Astrocyte (in vitro differentiated cells and primary cell): ENCODE measurements around the gene CDH24. TPM values are rescaled to one million over a fixed set of nuclear protein-coding genes. Genes with fewer than 3 reads are reported as not detected.

ENCODE experiments used
- DNase-seq: peaks from one replicate; pipeline ENCODE4 v3.0.0-alpha.2; 2010; ENCODE audit warnings: low read depth
- FAIRE-seq: peaks from 2 replicates; lab custom pipeline; 2011; peaks lifted over from hg19 to GRCh38; lab: Jason Lieb, UNC
- H2AFZ ChIP-seq: 2 replicates; pipeline ENCODE4 v1.6.0; 2012; ENCODE audit warnings: low read depth, low read length, inconsistent platforms
- H3K27ac ChIP-seq: 2 replicates; pipeline ENCODE4 v1.5.1; 2011; ENCODE audit warnings: low read depth, low read length, inconsistent platforms
- H3K27me3 ChIP-seq: 2 replicates; pipeline ENCODE4 v1.6.0; 2011; ENCODE audit warnings: low read length, inconsistent platforms; ENCODE audit not compliant: insufficient read depth
- H3K36me3 ChIP-seq: 2 replicates; pipeline ENCODE4 v1.5.1; 2011; ENCODE audit warnings: low read length, inconsistent platforms; ENCODE audit not compliant: insufficient read depth
- H3K4me1 ChIP-seq: 2 replicates; pipeline ENCODE4 v1.5.1; 2011; ENCODE audit warnings: low read length, inconsistent platforms; ENCODE audit not compliant: insufficient read depth
- H3K4me2 ChIP-seq: 2 replicates; pipeline ENCODE4 v1.6.0; 2012; ENCODE audit warnings: low read length, inconsistent platforms
- H3K4me3 ChIP-seq: 2 replicates; pipeline ENCODE4 v1.5.1; 2011; ENCODE audit warnings: low read depth, mild to moderate bottlenecking, low read length, inconsistent platforms; ENCODE audit not compliant: insufficient read depth
- H3K79me2 ChIP-seq: 2 replicates; pipeline ENCODE4 v1.6.0; 2012; ENCODE audit warnings: mild to moderate bottlenecking, low read length, inconsistent platforms; ENCODE audit not compliant: insufficient read depth
- H3K9ac ChIP-seq: 2 replicates; pipeline ENCODE4 v1.6.0; 2012; ENCODE audit warnings: mild to moderate bottlenecking, low read length, inconsistent platforms
- H3K9me3 ChIP-seq: 2 replicates; pipeline ENCODE4 v1.5.1; 2012; ENCODE audit warnings: low read depth, mild to moderate bottlenecking, low read length, inconsistent platforms; ENCODE audit not compliant: insufficient read depth
- H4K20me1 ChIP-seq: 2 replicates; pipeline ENCODE4 v1.6.0; 2012; ENCODE audit warnings: low read length, inconsistent platforms; ENCODE audit not compliant: insufficient read depth
- H3K27ac Mint-ChIP-seq: one replicate; pipeline ENCODE4 v1.8.0; 2021; ENCODE audit warnings: mild to moderate bottlenecking, mixed read lengths; ENCODE audit not compliant: unreplicated experiment
- H3K27me3 Mint-ChIP-seq: one replicate; pipeline ENCODE4 v1.8.0; 2021; ENCODE audit warnings: low read depth, mixed read lengths; ENCODE audit not compliant: unreplicated experiment
- H3K36me3 Mint-ChIP-seq: one replicate; pipeline ENCODE4 v1.8.0; 2021; ENCODE audit warnings: low read depth, mixed read lengths; ENCODE audit not compliant: unreplicated experiment
- H3K4me1 Mint-ChIP-seq: one replicate; pipeline ENCODE4 v1.8.0; 2021; ENCODE audit warnings: low read depth, mixed read lengths; ENCODE audit not compliant: unreplicated experiment
- H3K4me3 Mint-ChIP-seq: one replicate; pipeline ENCODE4 v1.8.0; 2021; ENCODE audit warnings: mild to moderate bottlenecking, moderate library complexity, mixed read lengths; ENCODE audit not compliant: unreplicated experiment
- H3K9me3 Mint-ChIP-seq: one replicate; pipeline ENCODE4 v1.8.0; 2021; ENCODE audit warnings: mild to moderate bottlenecking, mixed read lengths; ENCODE audit not compliant: unreplicated experiment
- EZH2 ChIP-seq: IDR thresholded peaks from 2 replicates; pipeline ENCODE4 v1.6.1; 2012; ENCODE audit warnings: mild to moderate bottlenecking, low read length, inconsistent platforms; ENCODE audit not compliant: insufficient read depth
- total RNA-seq: library from RNA; stranded (reverse); gene quantifications from 2 replicates; pipeline ENCODE4 v1.2.1, GENCODE V29; 2021
- TF ChIP-seq, protein P1 (sequence below): IDR thresholded peaks from 2 replicates; pipeline ENCODE4 v1.5.1; 2011; ENCODE audit warnings: low read depth, mild to moderate bottlenecking, inconsistent platforms, low read length, moderate library complexity; ENCODE audit not compliant: insufficient read depth

Gene CDH24
- total RNA-seq, 1 donor from 2014 or later, result 22.2 TPM

DNA sequence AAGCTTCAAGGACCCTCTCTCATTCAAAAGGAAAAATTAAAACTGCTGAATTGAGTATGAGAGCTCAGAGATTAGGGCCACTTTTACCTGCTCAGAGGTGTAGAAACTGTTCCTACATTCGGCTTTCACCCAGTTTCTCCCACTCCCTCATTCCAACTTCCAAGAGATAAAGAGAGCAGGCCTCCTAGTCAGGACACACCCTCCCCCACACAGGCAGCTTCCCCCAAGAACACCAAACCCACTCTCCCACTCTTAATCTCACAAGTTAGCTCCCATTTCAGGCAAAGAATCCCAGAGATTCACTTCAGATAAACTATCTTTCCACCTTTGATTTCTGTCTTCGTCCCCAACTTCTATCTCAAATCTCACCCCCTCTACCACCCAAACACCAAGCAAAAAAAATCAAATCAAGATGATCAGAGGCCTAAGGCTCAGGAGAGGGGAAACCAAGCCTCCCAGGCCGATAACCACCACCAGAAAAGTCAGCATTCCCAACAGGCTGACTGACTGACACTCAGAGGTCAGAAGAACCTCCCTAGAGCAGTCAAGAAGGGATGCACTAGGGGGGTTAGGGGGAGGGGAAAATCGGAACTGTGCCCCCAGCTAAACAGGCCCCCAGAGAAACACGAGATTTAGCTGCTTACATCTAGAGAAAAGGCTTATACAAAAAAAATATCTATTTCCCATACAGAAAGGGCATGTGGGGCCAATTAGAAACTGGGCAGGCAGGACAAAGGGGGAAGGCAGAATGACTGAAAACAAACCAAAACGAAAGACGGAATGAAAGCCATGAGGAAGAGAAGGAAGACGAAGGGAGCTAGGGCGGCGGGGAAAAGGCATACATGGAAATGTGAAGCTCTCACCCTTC lies 13.2 kb upstream of the CDH24 start:
- TF ChIP-seq EZH2, result no peak
- TF ChIP-seq, protein P1, sequence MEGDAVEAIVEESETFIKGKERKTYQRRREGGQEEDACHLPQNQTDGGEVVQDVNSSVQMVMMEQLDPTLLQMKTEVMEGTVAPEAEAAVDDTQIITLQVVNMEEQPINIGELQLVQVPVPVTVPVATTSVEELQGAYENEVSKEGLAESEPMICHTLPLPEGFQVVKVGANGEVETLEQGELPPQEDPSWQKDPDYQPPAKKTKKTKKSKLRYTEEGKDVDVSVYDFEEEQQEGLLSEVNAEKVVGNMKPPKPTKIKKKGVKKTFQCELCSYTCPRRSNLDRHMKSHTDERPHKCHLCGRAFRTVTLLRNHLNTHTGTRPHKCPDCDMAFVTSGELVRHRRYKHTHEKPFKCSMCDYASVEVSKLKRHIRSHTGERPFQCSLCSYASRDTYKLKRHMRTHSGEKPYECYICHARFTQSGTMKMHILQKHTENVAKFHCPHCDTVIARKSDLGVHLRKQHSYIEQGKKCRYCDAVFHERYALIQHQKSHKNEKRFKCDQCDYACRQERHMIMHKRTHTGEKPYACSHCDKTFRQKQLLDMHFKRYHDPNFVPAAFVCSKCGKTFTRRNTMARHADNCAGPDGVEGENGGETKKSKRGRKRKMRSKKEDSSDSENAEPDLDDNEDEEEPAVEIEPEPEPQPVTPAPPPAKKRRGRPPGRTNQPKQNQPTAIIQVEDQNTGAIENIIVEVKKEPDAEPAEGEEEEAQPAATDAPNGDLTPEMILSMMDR, result no peak
- peaks cover 34% of the 10 kb centered on the region for H3K4me1 Mint-ChIP-seq
- peak overlapping the region; percentile 89 for H3K27ac ChIP-seq

DNA sequence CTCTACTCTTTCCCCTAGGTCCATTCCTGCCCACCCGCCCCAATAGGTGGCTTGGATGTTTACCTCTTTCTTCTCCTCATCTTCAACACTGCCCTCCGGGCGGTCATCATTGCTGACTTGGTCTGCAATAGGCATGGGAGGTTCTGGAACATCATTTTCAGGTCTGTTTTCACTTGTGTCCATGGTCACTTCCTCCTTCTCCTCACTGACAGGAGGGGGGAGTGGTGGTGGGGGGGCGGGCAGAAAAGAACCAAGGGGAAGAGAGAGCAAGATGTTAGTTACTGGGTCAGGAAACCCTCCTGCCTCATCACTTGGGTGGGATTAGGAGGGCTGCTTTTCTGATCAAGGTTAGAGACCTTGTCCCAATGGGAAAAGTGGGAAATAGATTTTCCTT lies 12.1 kb upstream of the CDH24 start:
- Mint-ChIP-seq H3K27ac (peak overlapping the region; percentile 58), H3K4me3 (peak overlapping the region; percentile 97), H3K9me3 (no peaks in the 10 kb centered on the region), H3K36me3 (peaks cover 6% of the 10 kb centered on the region), H3K27me3 (no peaks in the 10 kb centered on the region), H3K4me1 (peaks cover 35% of the 10 kb centered on the region)
- Histone ChIP-seq H3K9me3 (no peaks in the 10 kb centered on the region), H3K27me3 (no peaks in the 10 kb centered on the region), H3K4me2 (peak overlapping the region; percentile 97), H3K9ac (peak overlapping the region; percentile 99), H3K4me1 (peaks cover 43% of the 10 kb centered on the region), H3K4me3 (no peak overlapping the region), H3K36me3 (peaks cover 45% of the 10 kb centered on the region), H3K79me2 (peaks cover 83% of the 10 kb centered on the region), H3K27ac (peak overlapping the region; percentile 13), H4K20me1 (peaks cover 66% of the 10 kb centered on the region), H2AFZ (no peak overlapping the region)
- TF ChIP-seq, protein P1, result no peak
- no peak for TF ChIP-seq EZH2
- FAIRE-seq (no peak), DNase-seq (no peak)

More for the DNA sequence above, 13.2 kb upstream of the CDH24 start:
- peaks cover 58% of the 10 kb centered on the region for H4K20me1 ChIP-seq
- H3K9me3 Mint-ChIP-seq, result no peaks in the 10 kb centered on the region
- H3K4me1 ChIP-seq, result peaks cover 43% of the 10 kb centered on the region
- H3K9ac ChIP-seq, result peak overlapping the region; percentile 99
- no peak for DNase-seq
- no peaks in the 10 kb centered on the region for H3K9me3 ChIP-seq
- no peaks in the 10 kb centered on the region for H3K27me3 ChIP-seq
- H3K79me2 ChIP-seq, result peaks cover 84% of the 10 kb centered on the region
- H3K27ac Mint-ChIP-seq, result peak overlapping the region; percentile 92
- H2AFZ ChIP-seq, result no peak overlapping the region
- peak overlapping the region; percentile 97 for H3K4me2 ChIP-seq
- peak overlapping the region; percentile 97 for H3K4me3 Mint-ChIP-seq
- peaks cover 48% of the 10 kb centered on the region for H3K36me3 ChIP-seq
- FAIRE-seq, result no peak
- H3K36me3 Mint-ChIP-seq, result peaks cover 6% of the 10 kb centered on the region
- H3K4me3 ChIP-seq, result peak overlapping the region; percentile 98
- no peaks in the 10 kb centered on the region for H3K27me3 Mint-ChIP-seq
